K562 (cell line): ENCODE data around the gene CYP51A1. TPM values are rescaled to one million over a fixed set of nuclear protein-coding genes. Genes with fewer than 3 reads are reported as not detected.

Source experiments
- ARNT ChIP-seq, 2 experiments: fragments of 450-650 bp; IDR thresholded peaks; 2 replicates each; pipeline ENCODE4 v1.6.1; 2016; ENCODE audit warnings: mild to moderate bottlenecking in 1 of 2
- CBX3 ChIP-seq, 2 experiments: IDR thresholded peaks; 1 replicate in 1 of 2; 2 replicates in 1 of 2; pipeline ENCODE4 v1.6.1; 2012; ENCODE audit warnings: inconsistent platforms in 2 of 2, low read length in 2 of 2, borderline replicate concordance in 1 of 2, control low read depth in 1 of 2
- EP300 ChIP-seq: IDR thresholded peaks from 2 replicates; pipeline ENCODE4 v1.6.1; 2012; ENCODE audit warnings: low read length, improper control_type of control experiment
- HIVEP1 ChIP-seq: fragments of 250-450 bp; sonication (Bioruptor Pico); IDR thresholded peaks from 2 replicates; pipeline ENCODE4 v1.4.0; 2020; ENCODE audit warnings: mild to moderate bottlenecking
- HNRNPLL ChIP-seq: fragments of 200-400 bp; formaldehyde crosslinking; IDR thresholded peaks from 2 replicates; pipeline ENCODE4 v1.6.1; 2017; ENCODE audit warnings: low read length, low read depth, mild to moderate bottlenecking; ENCODE audit not compliant: poor library complexity, severe bottlenecking
- KAT8 ChIP-seq: fragments of 450-650 bp; IDR thresholded peaks from 2 replicates; pipeline ENCODE4 v1.6.1; 2016; ENCODE audit warnings: low read depth, mild to moderate bottlenecking
- KDM1A ChIP-seq, 2 experiments: fragments of 450-650 bp; IDR thresholded peaks; 2 replicates each; pipeline ENCODE4 v1.6.1; 2016; ENCODE audit warnings: mild to moderate bottlenecking in 2 of 2
- KLF10 ChIP-seq: fragments of 250-450 bp; sonication (Bioruptor Pico); IDR thresholded peaks from 2 replicates; pipeline ENCODE4 v1.6.1; 2021; ENCODE audit warnings: matching md5 sums
- MTA1 ChIP-seq: fragments of 450-650 bp; IDR thresholded peaks from 2 replicates; pipeline ENCODE4 v1.6.1; 2017; ENCODE audit warnings: borderline replicate concordance
- MTF1 ChIP-seq: fragments of 250-450 bp; sonication (Bioruptor Pico); IDR thresholded peaks from 2 replicates; pipeline ENCODE4 v1.9.0; 2021; ENCODE audit warnings: moderate library complexity, mild to moderate bottlenecking, inconsistent platforms, borderline replicate concordance
- POLR2AphosphoS5 ChIP-seq: IDR thresholded peaks from 2 replicates; pipeline ENCODE4 v1.6.1; 2011; ENCODE audit warnings: mild to moderate bottlenecking, low read depth, low read length, moderate library complexity; ENCODE audit not compliant: control insufficient read depth, insufficient read depth
- PURB ChIP-seq: sonication (generic); formaldehyde crosslinking; IDR thresholded peaks from 2 replicates; pipeline ENCODE4 v1.9.0; 2021; ENCODE audit warnings: low read depth, mild to moderate bottlenecking, missing genetic modification reagents
- RNF2 ChIP-seq: sonication (generic); IDR thresholded peaks from 2 replicates; pipeline ENCODE4 v1.6.1; 2016
- SIX5 ChIP-seq, 2 experiments: IDR thresholded peaks; 2 replicates each; pipeline ENCODE4 v1.6.1; 2011; ENCODE audit warnings: low read length in 2 of 2, borderline replicate concordance in 1 of 2, low read depth in 1 of 2, mild to moderate bottlenecking in 1 of 2, moderate library complexity in 1 of 2; ENCODE audit not compliant: insufficient read depth in 1 of 2
- TRIM24 ChIP-seq, 2 experiments: fragments of 450-650 bp; IDR thresholded peaks; 2 replicates each; pipeline ENCODE4 v1.6.1; 2016
- ZNF224 ChIP-seq: sonication (generic); formaldehyde crosslinking; IDR thresholded peaks from 2 replicates; pipeline ENCODE4 v1.8.0; 2022; ENCODE audit warnings: mild to moderate bottlenecking, missing genetic modification reagents
- ZNF311 ChIP-seq: fragments of 250-450 bp; sonication (Bioruptor Pico); IDR thresholded peaks from 2 replicates; pipeline ENCODE4 v1.4.0; 2020; ENCODE audit warnings: mild to moderate bottlenecking, moderate library complexity
- ZNF584 ChIP-seq: fragments of 200-800 bp; sonication (Bioruptor generic); IDR thresholded peaks from 2 replicates; pipeline ENCODE4 v1.6.1; 2016; ENCODE audit warnings: low read depth, mild to moderate bottlenecking, missing genetic modification characterization, missing compliant biosample characterization
- polyA plus RNA-seq, 8 experiments: library from polyadenylated mRNA; depleted of rRNA in 4 of 8; stranded (reverse) in 5 of 8; unstranded in 3 of 8; fragments of >200 nt; fragmentation: Nextera tagmentation in 2 of 8; fragmentation: Illumina TruSeq in 1 of 8; extraction: Ambion mirVana in 2 of 8; extraction: Trizol in 1 of 8; gene quantifications; 2 replicates each; pipeline versions ENCODE4 v1.2.1 to v1.2.3, GENCODE V29; 2011 to 2014; ENCODE audit warnings: inconsistent platforms in 1 of 8, missing spikeins in 1 of 8
- total RNA-seq, 7 experiments: library from RNA; depleted of rRNA in 6 of 7; stranded (reverse); fragments of >200 nt in 6 of 7; fragmentation: Illumina TruSeq in 2 of 7; extraction: Trizol in 2 of 7; gene quantifications; 2 replicates each; pipeline versions ENCODE4 v1.2.1 to v1.2.3, GENCODE V29; 2011 to 2021; ENCODE audit warnings: low replicate concordance in 1 of 7
- TF ChIP-seq, protein P1 (sequence below): sonication (generic); formaldehyde crosslinking; IDR thresholded peaks from 2 replicates; pipeline ENCODE4 v1.8.1; 2023; ENCODE audit warnings: mild to moderate bottlenecking, missing genetic modification reagents
- TF ChIP-seq, protein P2 (sequence below), 2 experiments: fragments of 450-650 bp; conservative IDR thresholded peaks; 2 replicates each; pipeline ENCODE4 v1.6.1; 2017; ENCODE audit warnings: mild to moderate bottlenecking in 2 of 2, moderate library complexity in 2 of 2
- TF ChIP-seq, protein P3 (sequence below): sonication (generic); formaldehyde crosslinking; IDR thresholded peaks from 2 replicates; pipeline ENCODE4 v1.8.0; 2022; ENCODE audit warnings: mild to moderate bottlenecking, missing genetic modification reagents
- TF ChIP-seq, protein P4 (sequence below): fragments of 250-450 bp; sonication (Bioruptor Pico); IDR thresholded peaks from 2 replicates; pipeline ENCODE4 v1.4.0; 2020; ENCODE audit warnings: mild to moderate bottlenecking, moderate library complexity

Gene CYP51A1
- total and polyA plus RNA-seq, 9 of the 15 experiments (the other 6 are each of a cell fraction or from before 2014, with no cell fraction given), result 35.4 to 151 (median 80.3) TPM

DNA sequence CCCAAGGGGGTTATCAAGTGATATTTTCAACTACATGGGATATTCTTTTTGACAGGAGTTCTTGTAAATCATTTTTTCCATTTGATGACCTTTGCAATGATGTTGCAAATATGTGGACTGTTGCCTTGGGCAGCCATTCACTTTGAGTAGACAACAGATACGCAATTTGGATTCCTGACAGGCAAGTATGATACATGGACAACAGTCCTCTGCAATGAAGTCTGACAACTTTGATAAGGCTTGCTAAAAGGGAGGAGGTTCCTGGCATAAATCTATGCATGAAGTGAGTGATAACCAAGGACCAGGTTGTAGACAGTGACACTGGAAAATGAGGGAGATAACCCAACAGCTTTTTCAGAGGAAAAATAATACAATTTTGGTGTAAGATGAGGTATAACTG is 27.0 kb upstream of the CYP51A1 start (continued):
- TF ChIP-seq, protein P1, sequence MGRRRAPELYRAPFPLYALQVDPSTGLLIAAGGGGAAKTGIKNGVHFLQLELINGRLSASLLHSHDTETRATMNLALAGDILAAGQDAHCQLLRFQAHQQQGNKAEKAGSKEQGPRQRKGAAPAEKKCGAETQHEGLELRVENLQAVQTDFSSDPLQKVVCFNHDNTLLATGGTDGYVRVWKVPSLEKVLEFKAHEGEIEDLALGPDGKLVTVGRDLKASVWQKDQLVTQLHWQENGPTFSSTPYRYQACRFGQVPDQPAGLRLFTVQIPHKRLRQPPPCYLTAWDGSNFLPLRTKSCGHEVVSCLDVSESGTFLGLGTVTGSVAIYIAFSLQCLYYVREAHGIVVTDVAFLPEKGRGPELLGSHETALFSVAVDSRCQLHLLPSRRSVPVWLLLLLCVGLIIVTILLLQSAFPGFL, result no peak
- no peak for TF ChIP-seq KLF10 (CRISPR knock-in tag)
- TF ChIP-seq KAT8, result no peak
- TF ChIP-seq EP300, result peak; percentile 85; the same call in 1 of the 2 replicates
- TF ChIP-seq ZNF311 (CRISPR knock-in tag), result no peak
- TF ChIP-seq MTA1, result no peak
- TF ChIP-seq HNRNPLL, result no peak
- TF ChIP-seq TRIM24 (IDR thresholded peaks at IDR 0.05), result peak; percentile 84 to 90
- TF ChIP-seq PURB (CRISPR knock-in tag), result no peak
- TF ChIP-seq, protein P2, sequence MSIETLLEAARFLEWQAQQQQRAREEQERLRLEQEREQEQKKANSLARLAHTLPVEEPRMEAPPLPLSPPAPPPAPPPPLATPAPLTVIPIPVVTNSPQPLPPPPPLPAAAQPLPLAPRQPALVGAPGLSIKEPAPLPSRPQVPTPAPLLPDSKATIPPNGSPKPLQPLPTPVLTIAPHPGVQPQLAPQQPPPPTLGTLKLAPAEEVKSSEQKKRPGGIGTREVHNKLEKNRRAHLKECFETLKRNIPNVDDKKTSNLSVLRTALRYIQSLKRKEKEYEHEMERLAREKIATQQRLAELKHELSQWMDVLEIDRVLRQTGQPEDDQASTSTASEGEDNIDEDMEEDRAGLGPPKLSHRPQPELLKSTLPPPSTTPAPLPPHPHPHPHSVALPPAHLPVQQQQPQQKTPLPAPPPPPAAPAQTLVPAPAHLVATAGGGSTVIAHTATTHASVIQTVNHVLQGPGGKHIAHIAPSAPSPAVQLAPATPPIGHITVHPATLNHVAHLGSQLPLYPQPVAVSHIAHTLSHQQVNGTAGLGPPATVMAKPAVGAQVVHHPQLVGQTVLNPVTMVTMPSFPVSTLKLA (conservative IDR thresholded peaks at IDR 0.05), result peak; percentile 34 to 53; a peak in 2 of 4 replicates
- peak in 1 of 2 experiments; percentile 79; a peak in 1 of 3 replicates for TF ChIP-seq CBX3 (IDR thresholded peaks at IDR 0.05; ENCODE audit: borderline replicate concordance in 1 of 2, low read length in 2 of 2)
- no peak for TF ChIP-seq ZNF584 (CRISPR knock-in tag)
- no peak for TF ChIP-seq HIVEP1 (CRISPR knock-in tag)
- TF ChIP-seq, protein P3, sequence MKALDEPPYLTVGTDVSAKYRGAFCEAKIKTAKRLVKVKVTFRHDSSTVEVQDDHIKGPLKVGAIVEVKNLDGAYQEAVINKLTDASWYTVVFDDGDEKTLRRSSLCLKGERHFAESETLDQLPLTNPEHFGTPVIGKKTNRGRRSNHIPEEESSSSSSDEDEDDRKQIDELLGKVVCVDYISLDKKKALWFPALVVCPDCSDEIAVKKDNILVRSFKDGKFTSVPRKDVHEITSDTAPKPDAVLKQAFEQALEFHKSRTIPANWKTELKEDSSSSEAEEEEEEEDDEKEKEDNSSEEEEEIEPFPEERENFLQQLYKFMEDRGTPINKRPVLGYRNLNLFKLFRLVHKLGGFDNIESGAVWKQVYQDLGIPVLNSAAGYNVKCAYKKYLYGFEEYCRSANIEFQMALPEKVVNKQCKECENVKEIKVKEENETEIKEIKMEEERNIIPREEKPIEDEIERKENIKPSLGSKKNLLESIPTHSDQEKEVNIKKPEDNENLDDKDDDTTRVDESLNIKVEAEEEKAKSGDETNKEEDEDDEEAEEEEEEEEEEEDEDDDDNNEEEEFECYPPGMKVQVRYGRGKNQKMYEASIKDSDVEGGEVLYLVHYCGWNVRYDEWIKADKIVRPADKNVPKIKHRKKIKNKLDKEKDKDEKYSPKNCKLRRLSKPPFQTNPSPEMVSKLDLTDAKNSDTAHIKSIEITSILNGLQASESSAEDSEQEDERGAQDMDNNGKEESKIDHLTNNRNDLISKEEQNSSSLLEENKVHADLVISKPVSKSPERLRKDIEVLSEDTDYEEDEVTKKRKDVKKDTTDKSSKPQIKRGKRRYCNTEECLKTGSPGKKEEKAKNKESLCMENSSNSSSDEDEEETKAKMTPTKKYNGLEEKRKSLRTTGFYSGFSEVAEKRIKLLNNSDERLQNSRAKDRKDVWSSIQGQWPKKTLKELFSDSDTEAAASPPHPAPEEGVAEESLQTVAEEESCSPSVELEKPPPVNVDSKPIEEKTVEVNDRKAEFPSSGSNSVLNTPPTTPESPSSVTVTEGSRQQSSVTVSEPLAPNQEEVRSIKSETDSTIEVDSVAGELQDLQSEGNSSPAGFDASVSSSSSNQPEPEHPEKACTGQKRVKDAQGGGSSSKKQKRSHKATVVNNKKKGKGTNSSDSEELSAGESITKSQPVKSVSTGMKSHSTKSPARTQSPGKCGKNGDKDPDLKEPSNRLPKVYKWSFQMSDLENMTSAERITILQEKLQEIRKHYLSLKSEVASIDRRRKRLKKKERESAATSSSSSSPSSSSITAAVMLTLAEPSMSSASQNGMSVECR, result no peak
- TF ChIP-seq, protein P4, sequence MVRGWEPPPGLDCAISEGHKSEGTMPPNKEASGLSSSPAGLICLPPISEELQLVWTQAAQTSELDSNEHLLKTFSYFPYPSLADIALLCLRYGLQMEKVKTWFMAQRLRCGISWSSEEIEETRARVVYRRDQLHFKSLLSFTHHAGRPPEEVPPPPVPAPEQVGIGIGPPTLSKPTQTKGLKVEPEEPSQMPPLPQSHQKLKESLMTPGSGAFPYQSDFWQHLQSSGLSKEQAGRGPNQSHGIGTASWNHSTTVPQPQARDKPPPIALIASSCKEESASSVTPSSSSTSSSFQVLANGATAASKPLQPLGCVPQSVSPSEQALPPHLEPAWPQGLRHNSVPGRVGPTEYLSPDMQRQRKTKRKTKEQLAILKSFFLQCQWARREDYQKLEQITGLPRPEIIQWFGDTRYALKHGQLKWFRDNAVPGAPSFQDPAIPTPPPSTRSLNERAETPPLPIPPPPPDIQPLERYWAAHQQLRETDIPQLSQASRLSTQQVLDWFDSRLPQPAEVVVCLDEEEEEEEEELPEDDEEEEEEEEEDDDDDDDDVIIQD (CRISPR knock-in tag), result no peak
- TF ChIP-seq SIX5 (IDR thresholded peaks at IDR 0.05; ENCODE audit: borderline replicate concordance in 1 of 2, insufficient read depth in 1 of 2, low read depth in 1 of 2, low read length in 2 of 2), result no peak
- peak; percentile 98 for TF ChIP-seq KDM1A (IDR thresholded peaks at IDR 0.05)
- peak; percentile 76; the same call in 1 of the 2 replicates for TF ChIP-seq POLR2AphosphoS5
- no peak for TF ChIP-seq ZNF224
- no peak for TF ChIP-seq MTF1 (CRISPR knock-in tag)
- TF ChIP-seq ARNT (IDR thresholded peaks at IDR 0.05), result peak; percentile 78 to 79; a peak in 2 of 4 replicates
- peak; percentile 79 for TF ChIP-seq RNF2
